Psoas muscle (tissue), 8 donors: Measurements from ENCODE around the gene DLGAP1. TPM values are rescaled to one million over a fixed set of nuclear protein-coding genes. Genes with fewer than 3 reads are reported as not detected.

Experiments
- ATAC-seq, 4 donors: fragments of 200-7000 bp; cut with Tn5 transposase; one replicate each; pipeline ENCODE4 v1.9.1; 2020; ENCODE audit warnings: moderate library complexity in 3 of 4, mild to moderate bottlenecking in 2 of 4
- DNase-seq, 2 donors: peaks; one replicate each; pipeline ENCODE4 v3.0.0-alpha.2; 2020
- H3K27ac ChIP-seq: fragments of 200-600 bp; one replicate; pipeline ENCODE4 v1.8.0; 2022
- H3K27me3 ChIP-seq, 3 donors: fragments of 200-600 bp in 1 of 3; one replicate each; pipeline versions ENCODE4 v1.6.1 to v1.8.0; 2013 to 2022; ENCODE audit warnings: low read length in 2 of 3, mild to moderate bottlenecking in 2 of 3, moderate library complexity in 1 of 3; ENCODE audit not compliant: insufficient read depth in 3 of 3
- H3K36me3 ChIP-seq, 2 donors: fragments of 200-600 bp in 1 of 2; one replicate each; pipeline versions ENCODE4 v1.6.1 to v1.8.0; 2013 to 2022; ENCODE audit warnings: low read depth in 1 of 2, mild to moderate bottlenecking in 1 of 2, moderate library complexity in 1 of 2; ENCODE audit not compliant: insufficient read depth in 1 of 2
- H3K4me1 ChIP-seq: fragments of 200-600 bp; one replicate; pipeline ENCODE4 v1.8.0; 2022
- H3K4me3 ChIP-seq: fragments of 200-600 bp; one replicate; pipeline ENCODE4 v1.8.0; 2022; ENCODE audit warnings: mild to moderate bottlenecking
- H3K9me3 ChIP-seq: fragments of 200-600 bp; one replicate; pipeline ENCODE4 v1.8.0; 2022
- WGBS, 3 donors: extraction: QIAGEN DNeasy Blood & Tissue Kit; methylation state at CpG; one replicate each; pipeline versions ENCODE4 v1.1.6 to v1.1.7; 2013; 5-methylcytosine and 5-hydroxymethylcytosine counted together
- intact Hi-C, 2 donors: fragments of 100-400 bp; cut with DNase I; formaldehyde crosslinking; loops; one replicate each; pipeline versions ENCODE4 v1.11.0 to v1.14.2; 2022
- polyA plus RNA-seq, 3 donors: library from polyadenylated mRNA; stranded (reverse); fragments of 200-250 nt; gene quantifications; one replicate each; pipeline ENCODE4 v1.2.3, GENCODE V29; 2013
- total RNA-seq, 4 donors: library from RNA; stranded (reverse); fragmentation: NEBNext Ultra II Directional in 2 of 4; extraction: Animal tissue kit (Norgen Biotek cat#: 25700) in 2 of 4; gene quantifications; one replicate each; pipeline versions ENCODE4 v1.2.1 to v1.2.4, GENCODE V29; 2021 to 2023
- TF ChIP-seq, protein P1 (sequence below): fragments of 200-600 bp; IDR thresholded peaks from one replicate; pipeline ENCODE4 v1.8.0; 2022; ENCODE audit warnings: antibody characterized with exemption
- donor health status: healthy with polysubstance abuse.
- donor health status: DM: no; HTN: no; CAD: no; lungs with moderate emphysema.
- donor health status: Bipolar disorder and iron deficiency.
- donor health status: healthy.
- donor health status: DM: yes; HTN: yes; CAD: no.
- donor health status: DM: no; HTN: no; CAD: no.
- donor health status: DM: no; HTN: no; CAD: no.
- donor health status: DM: yes; HTN: yes; CAD: no.

The DLGAP1 gene
- total and polyA plus RNA-seq, 7 donors, result 0.09 to 0.26 (median 0.16) TPM; not detected in 1

DNA sequence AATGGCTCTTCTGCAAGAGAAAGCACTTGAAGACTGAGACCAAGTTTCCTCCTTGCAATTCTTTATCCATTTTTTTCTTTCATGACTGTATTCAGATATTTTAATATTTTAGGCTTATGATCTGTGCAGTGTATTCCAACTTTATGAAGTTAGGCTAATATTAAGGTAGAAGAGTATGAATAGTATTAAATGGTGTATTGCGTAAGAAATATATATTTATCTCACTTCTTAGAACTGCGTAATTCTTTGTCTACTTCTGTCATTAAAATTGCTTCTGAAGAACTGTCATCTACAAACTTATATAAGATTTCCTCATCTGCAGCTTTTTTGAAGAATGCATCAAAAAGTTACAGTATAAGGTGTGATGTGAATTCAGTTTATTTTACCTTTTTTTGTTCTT lies 183.2 kb downstream of the DLGAP1 start:
- 96 to 98% (median 96%) methylated on average over 2 of the region's 2 CpGs for WGBS, 3 donors
- intact Hi-C loops, result no loop called here
- ATAC-seq, result no peak

DNA sequence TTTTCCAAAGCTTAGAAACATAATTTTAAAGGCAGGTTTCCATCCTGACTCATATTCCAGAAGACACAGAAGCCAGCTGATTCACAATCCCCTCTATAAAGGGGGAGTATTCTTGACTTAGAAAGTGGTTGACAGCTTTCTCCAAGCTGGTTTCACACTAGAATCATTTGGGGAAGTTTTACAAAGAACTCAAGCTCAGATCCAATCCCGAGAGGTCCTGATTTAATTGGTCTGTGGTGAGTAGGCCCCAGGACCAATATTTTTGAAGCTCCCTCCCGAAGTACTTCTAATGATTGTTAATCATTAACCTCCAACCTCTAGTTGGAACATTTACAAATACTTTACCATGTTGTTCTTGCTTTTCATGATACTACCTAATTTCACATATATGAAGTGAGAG lies 184.1 kb downstream of the DLGAP1 start:
- Histone ChIP-seq H3K9me3 (no peaks in the 10 kb centered on the region), H3K4me1 (no peaks in the 10 kb centered on the region), H3K4me3 (no peak overlapping the region), H3K27me3 (no peaks in the 10 kb centered on the region), H3K36me3 (no peaks in the 10 kb centered on the region), H3K27ac (no peak overlapping the region)
- intact Hi-C loops, result no loop called here
- 77 to 85% (median 82%) methylated on average over 2 of the region's 2 CpGs for WGBS, 3 donors
- ATAC-seq, result no peak
- TF ChIP-seq, protein P1, sequence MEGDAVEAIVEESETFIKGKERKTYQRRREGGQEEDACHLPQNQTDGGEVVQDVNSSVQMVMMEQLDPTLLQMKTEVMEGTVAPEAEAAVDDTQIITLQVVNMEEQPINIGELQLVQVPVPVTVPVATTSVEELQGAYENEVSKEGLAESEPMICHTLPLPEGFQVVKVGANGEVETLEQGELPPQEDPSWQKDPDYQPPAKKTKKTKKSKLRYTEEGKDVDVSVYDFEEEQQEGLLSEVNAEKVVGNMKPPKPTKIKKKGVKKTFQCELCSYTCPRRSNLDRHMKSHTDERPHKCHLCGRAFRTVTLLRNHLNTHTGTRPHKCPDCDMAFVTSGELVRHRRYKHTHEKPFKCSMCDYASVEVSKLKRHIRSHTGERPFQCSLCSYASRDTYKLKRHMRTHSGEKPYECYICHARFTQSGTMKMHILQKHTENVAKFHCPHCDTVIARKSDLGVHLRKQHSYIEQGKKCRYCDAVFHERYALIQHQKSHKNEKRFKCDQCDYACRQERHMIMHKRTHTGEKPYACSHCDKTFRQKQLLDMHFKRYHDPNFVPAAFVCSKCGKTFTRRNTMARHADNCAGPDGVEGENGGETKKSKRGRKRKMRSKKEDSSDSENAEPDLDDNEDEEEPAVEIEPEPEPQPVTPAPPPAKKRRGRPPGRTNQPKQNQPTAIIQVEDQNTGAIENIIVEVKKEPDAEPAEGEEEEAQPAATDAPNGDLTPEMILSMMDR, result no peak
- no peak for DNase-seq

More for the DNA sequence above, 183.2 kb downstream of the DLGAP1 start:
- Histone ChIP-seq H3K27ac (no peak overlapping the region), H3K9me3 (no peaks in the 10 kb centered on the region), H3K4me1 (no peaks in the 10 kb centered on the region), H3K36me3 (no peaks in the 10 kb centered on the region), H3K4me3 (no peak overlapping the region), H3K27me3 (no peaks in the 10 kb centered on the region)
- TF ChIP-seq, protein P1, result no peak
- DNase-seq, result no peak

GRCh38 chr18:4270016-4270415 lies 185.1 kb downstream of the DLGAP1 start:
- Histone ChIP-seq H3K9me3 (no peaks in the 10 kb centered on the region), H3K27ac (no peak overlapping the region), H3K4me1 (no peaks in the 10 kb centered on the region), H3K36me3 (no peaks in the 10 kb centered on the region), H3K27me3 (no peaks in the 10 kb centered on the region), H3K4me3 (no peak overlapping the region)
- DNase-seq (no peak), ATAC-seq (no peak)
- WGBS, 3 donors, result 84 to 89% (median 88%) methylated on average over 3 of the region's 3 CpGs
- intact Hi-C loops, result no loop called here
- TF ChIP-seq, protein P1, result no peak

DNA sequence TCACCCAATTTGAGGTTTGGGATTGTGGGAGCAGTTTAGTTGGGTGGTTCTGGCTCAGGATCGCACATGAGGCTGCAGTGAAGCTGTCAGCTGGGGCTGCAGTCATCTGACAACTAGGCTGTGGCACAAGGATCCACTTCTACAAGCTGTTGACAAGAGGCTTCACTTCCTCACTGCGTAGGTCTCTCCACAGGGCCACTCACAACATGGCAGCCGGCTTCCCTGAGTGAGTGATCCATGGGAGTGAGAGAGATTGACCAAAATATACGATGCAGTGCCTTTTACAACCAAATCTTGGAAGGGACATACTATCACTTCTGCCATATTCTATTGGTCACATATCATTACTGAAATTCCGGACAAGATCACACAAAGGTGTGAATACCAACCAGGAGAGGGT lies 187.5 kb downstream of the DLGAP1 start:
- ATAC-seq (no peak), DNase-seq (no peak)
- Histone ChIP-seq H3K27ac (no peak overlapping the region), H3K4me3 (no peak overlapping the region), H3K36me3 (no peaks in the 10 kb centered on the region), H3K27me3 (no peaks in the 10 kb centered on the region), H3K9me3 (no peaks in the 10 kb centered on the region), H3K4me1 (no peaks in the 10 kb centered on the region)
- intact Hi-C loops, result no loop called here
- 79 to 84% (median 80%) methylated on average over 5 of the region's 5 CpGs for WGBS, 3 donors
- TF ChIP-seq, protein P1, result no peak

- Histone ChIP-seq H3K27me3 (no peaks in the 10 kb centered on the region), H3K9me3 (no peaks in the 10 kb centered on the region), H3K4me1 (no peaks in the 10 kb centered on the region), H3K27ac (no peak overlapping the region), H3K36me3 (no peaks in the 10 kb centered on the region), H3K4me3 (no peak overlapping the region)
- WGBS, 3 donors, result 30 to 38% (median 32%) methylated on average over 4 of the region's 4 CpGs
- intact Hi-C loops, result no loop called here
- TF ChIP-seq, protein P1, result no peak
- peak in 1 of 2 donors; percentile 52 for DNase-seq
- ATAC-seq, result no peak
Measured at GRCh38 chr18:4264347-4264791, 190.7 kb downstream of the DLGAP1 start.
